AG09309 (cell line): ENCODE measurements around the gene SPIRE1.
"Not testable (repeated sequence)": the region's sequence is repeated elsewhere in the genome, so short reads cannot be mapped to it uniquely, and the experiment has no call there.

ENCODE experiments used
- DNase-seq: peaks from one replicate; pipeline ENCODE4 v3.0.0-alpha.2; 2010; ENCODE audit warnings: low read depth
- H3K4me3 ChIP-seq: 2 replicates; pipeline ENCODE4 v1.5.1; 2011; ENCODE audit warnings: mild to moderate bottlenecking, low read depth, low read length, moderate library complexity; ENCODE audit not compliant: control insufficient read depth
- CTCF ChIP-seq: IDR thresholded peaks from 2 replicates; pipeline ENCODE4 v1.5.1; 2011; ENCODE audit warnings: mild to moderate bottlenecking, low read depth, low read length, inconsistent platforms; ENCODE audit not compliant: insufficient read depth, control insufficient read depth; ENCODE audit errors: missing control alignments

SPIRE1 gene

GRCh38 chr18:12420821-12421421, 237.0 kb downstream of the SPIRE1 start:
- DNase-seq: no peak
- no peak overlapping the region; the same call in 1 of the 2 replicates for H3K4me3 ChIP-seq
- TF ChIP-seq CTCF: no peak

GRCh38 chr18:12417687-12418086, 240.2 kb downstream of the SPIRE1 start:
- no peak overlapping the region for H3K4me3 ChIP-seq
- TF ChIP-seq CTCF: no peak
- no peak for DNase-seq

GRCh38 chr18:12416098-12416729, 241.7 kb downstream of the SPIRE1 start:
- no peak for DNase-seq
- H3K4me3 ChIP-seq: no peak overlapping the region
- no peak for TF ChIP-seq CTCF

GRCh38 chr18:12411456-12411855, 246.5 kb downstream of the SPIRE1 start:
- no peak for TF ChIP-seq CTCF
- no peak for DNase-seq
- H3K4me3 ChIP-seq: no peak overlapping the region

GRCh38 chr18:12410747-12411146, 247.2 kb downstream of the SPIRE1 start:
- not testable (repeated sequence) for H3K4me3 ChIP-seq, DNase-seq

- DNase-seq: no peak
- TF ChIP-seq CTCF: no peak
- no peak overlapping the region for H3K4me3 ChIP-seq
Observed at GRCh38 chr18:12410081-12410481, 247.8 kb downstream of the SPIRE1 start.

- DNase-seq: no peak
- TF ChIP-seq CTCF: no peak
- H3K4me3 ChIP-seq: no peak overlapping the region
Observed at GRCh38 chr18:12409469-12409868, 248.4 kb downstream of the SPIRE1 start.
